SH-SY5Y (cell line): ENCODE data around the gene MTO1.

Experiments
- GATA2 ChIP-seq: IDR thresholded peaks from 2 replicates; pipeline ENCODE4 v1.6.1; 2011; ENCODE audit warnings: mild to moderate bottlenecking, low read depth, low read length
- GATA3 ChIP-seq: IDR thresholded peaks from 2 replicates; pipeline ENCODE4 v1.6.1; 2011; ENCODE audit warnings: low read depth, mild to moderate bottlenecking, low read length, moderate library complexity

The MTO1 gene

DNA sequence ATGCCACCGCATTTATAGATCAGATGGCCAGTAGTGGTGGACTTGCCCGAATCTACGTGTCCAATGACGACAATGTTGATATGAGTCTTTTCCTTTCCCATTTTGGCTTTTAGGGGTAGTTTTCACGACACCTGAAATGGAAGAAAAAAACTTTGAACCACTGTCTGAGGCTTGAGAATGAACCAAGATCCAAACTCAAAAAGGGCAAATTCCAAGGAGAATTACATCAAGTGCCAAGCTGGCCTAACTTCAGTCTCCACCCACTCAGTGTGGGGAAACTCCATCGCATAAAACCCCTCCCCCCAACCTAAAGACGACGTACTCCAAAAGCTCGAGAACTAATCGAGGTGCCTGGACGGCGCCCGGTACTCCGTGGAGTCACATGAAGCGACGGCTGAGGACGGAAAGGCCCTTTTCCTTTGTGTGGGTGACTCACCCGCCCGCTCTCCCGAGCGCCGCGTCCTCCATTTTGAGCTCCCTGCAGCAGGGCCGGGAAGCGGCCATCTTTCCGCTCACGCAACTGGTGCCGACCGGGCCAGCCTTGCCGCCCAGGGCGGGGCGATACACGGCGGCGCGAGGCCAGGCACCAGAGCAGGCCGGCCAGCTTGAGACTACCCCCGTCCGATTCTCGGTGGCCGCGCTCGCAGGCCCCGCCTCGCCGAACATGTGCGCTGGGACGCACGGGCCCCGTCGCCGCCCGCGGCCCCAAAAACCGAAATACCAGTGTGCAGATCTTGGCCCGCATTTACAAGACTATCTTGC lies 58.6 kb downstream of the MTO1 start:
- TF ChIP-seq GATA2: no peak
- TF ChIP-seq GATA3: no peak

GRCh38 chr6:73520688-73521350 lies 59.3 kb downstream of the MTO1 start, which contains the start of gene EEF1A1:
Gene EEF1A1, minus strand, starts transcription at chr6:73521032. Its CDS starts 1,006 bp downstream, at chr6:73520026.
- no peak for TF ChIP-seq GATA2
- no peak for TF ChIP-seq GATA3

GRCh38 chr6:73521351-73521985 lies 59.9 kb downstream of the MTO1 start:
- TF ChIP-seq GATA2: no peak
- TF ChIP-seq GATA3: no peak

GRCh38 chr6:73523434-73524123 lies 62.0 kb downstream of the MTO1 start:
- TF ChIP-seq GATA3 (no peak), GATA2 (no peak)

- TF ChIP-seq GATA3: no peak
- no peak for TF ChIP-seq GATA2
Observed at GRCh38 chr6:73525546-73526330, 64.2 kb downstream of the MTO1 start.

GRCh38 chr6:73528897-73529296 lies 67.4 kb downstream of the MTO1 start:
- TF ChIP-seq GATA2 (no peak), GATA3 (no peak)

DNA sequence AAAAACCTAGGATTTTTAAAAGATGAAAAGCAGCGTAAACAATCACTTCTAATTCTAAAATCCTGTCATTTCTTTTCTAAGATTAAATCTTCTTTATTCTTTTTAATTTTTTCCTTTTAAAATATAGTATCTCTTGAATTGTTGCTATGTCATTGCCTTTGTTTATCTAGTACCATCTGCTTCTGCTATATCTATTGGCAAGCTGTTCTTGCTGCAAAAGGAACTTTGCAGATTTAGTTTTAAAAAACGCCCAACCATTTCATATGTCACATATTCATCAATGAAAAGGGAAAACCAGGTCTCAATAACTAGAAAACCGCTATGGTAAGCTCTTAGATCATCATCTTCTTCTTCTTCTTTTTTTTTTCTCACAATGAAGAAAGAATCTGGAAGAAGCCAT lies 70.8 kb downstream of the MTO1 start:
- TF ChIP-seq GATA2 (no peak), GATA3 (no peak)

- TF ChIP-seq GATA3 (no peak), GATA2 (no peak)
Observed at GRCh38 chr6:73534628-73535027, 73.1 kb downstream of the MTO1 start.

DNA sequence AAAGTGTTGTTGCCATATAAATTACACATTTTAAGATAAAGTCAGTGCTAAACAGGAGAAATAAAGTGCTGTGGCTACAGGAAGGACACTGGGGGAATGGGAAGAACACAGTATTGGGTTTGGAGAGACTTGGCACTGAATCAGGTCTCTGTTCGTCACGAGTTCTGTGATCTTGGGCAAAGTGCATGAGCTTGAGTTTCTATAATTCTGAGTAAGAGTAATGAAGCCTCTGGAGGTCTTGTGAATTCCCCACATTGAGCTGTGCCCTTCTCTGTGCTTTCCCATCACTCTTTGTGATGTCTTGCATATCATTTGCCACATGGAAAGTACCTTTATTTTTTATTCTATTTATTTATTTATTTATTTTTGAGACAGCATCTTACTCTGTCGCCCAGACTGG lies 76.1 kb downstream of the MTO1 start:
- no peak for TF ChIP-seq GATA3

GRCh38 chr6:73538116-73538779 lies 76.7 kb downstream of the MTO1 start:
- TF ChIP-seq GATA3 (no peak), GATA2 (no peak)

DNA sequence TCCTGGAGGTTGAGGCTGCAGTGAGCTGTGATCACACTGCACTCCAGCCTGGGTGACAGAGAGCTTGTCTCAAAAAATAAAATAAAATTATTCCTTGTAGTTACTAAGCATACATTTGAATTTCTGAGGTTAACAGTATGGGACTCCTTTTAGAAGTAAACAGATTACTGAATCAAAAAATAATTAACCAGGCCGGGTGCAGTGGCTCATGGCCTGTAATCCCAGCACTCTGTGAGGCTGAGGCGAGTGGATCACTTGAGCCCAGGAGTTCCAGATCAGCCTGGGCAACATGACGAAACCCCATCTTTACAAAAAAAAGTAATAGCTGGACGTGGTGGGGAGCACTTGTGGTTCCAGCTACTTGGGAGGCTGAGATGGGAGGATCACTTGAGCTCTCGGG lies 81.4 kb downstream of the MTO1 start:
- TF ChIP-seq GATA2: no peak
- TF ChIP-seq GATA3: no peak

GRCh38 chr6:73547036-73547435 lies 85.5 kb downstream of the MTO1 start:
- TF ChIP-seq GATA2 (no peak), GATA3 (no peak)
